Measurements from ENCODE around the gene CBR3. TPM values are rescaled to one million over a fixed set of nuclear protein-coding genes. Genes with fewer than 3 reads are reported as not detected.

The CBR3 gene
- total RNA-seq, 1 donor from 2014 or later: 3.5 TPM

GRCh38 chr21:36186081-36186480, 51.2 kb downstream of the CBR3 start:
- peak; percentile 0 for DNase-seq (ENCODE audit: low spot score)
- Mint-ChIP-seq H3K27ac (ENCODE audit: unreplicated experiment) (no peak overlapping the region), H3K27me3 (ENCODE audit: low read depth) (no peaks in the 10 kb centered on the region), H3K9me3 (ENCODE audit: low read depth) (no peaks in the 10 kb centered on the region), H3K4me1 (ENCODE audit: low read depth) (peaks cover 13% of the 10 kb centered on the region), H3K36me3 (ENCODE audit: low read depth) (peaks cover 7% of the 10 kb centered on the region), H3K4me3 (ENCODE audit: unreplicated experiment) (no peak overlapping the region)
- TF ChIP-seq CTCF (IDR thresholded peaks at IDR 0.05): no peak

DNA sequence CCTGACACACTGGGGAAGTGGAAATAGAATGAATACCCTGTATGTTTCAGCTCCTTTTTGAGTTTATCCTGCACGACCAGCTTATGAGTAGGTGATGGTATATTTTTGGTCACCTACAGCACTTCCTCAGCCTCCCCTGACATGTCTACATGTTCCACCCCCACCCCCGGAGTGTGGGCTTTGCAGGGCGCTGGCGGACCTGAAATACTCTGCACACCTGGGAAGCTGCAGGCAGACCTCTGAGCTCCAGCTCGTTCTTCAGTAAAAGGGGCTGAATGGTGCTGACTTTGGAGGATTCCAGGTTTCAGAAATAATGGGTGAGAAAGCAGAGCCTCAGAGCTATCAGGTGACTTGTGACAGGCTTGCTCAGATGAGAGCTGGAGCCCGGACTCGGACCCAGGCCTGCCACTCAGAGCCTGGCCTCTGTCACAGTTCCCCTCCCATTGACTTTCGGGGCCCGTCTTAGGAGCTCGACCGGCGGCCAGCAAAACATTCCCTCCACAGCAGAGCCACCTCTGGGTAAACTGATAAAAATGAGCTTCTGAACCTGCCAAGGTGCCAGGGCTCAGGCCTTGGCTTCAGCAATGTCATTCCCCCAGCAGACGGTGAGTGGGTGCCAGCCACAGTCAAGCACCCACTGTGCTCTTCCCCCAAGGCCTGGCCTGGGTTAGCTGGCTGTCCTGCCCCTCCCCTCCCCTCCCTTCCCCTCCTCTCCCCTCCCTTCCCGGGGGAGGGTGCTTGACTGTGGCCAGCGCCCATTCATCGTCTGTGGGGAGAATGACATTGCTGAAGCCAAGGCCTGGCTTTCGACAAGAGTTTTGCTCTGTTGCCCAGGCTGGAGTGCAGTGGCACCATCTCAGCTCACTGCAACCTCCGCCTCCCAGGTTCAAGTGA, 51.9 kb downstream of the CBR3 start:
- Mint-ChIP-seq H3K27ac (ENCODE audit: unreplicated experiment) (no peak overlapping the region), H3K4me1 (ENCODE audit: low read depth) (peaks cover 13% of the 10 kb centered on the region), H3K27me3 (ENCODE audit: low read depth) (no peaks in the 10 kb centered on the region), H3K9me3 (ENCODE audit: low read depth) (no peaks in the 10 kb centered on the region), H3K36me3 (ENCODE audit: low read depth) (peaks cover 7% of the 10 kb centered on the region), H3K4me3 (ENCODE audit: unreplicated experiment) (no peak overlapping the region)
- TF ChIP-seq CTCF (IDR thresholded peaks at IDR 0.05): no peak
- peak; percentile 37 for DNase-seq (ENCODE audit: low spot score)

GRCh38 chr21:36188081-36188681, 53.3 kb downstream of the CBR3 start:
- Mint-ChIP-seq H3K9me3 (ENCODE audit: low read depth) (no peaks in the 10 kb centered on the region), H3K27me3 (ENCODE audit: low read depth) (no peaks in the 10 kb centered on the region), H3K4me3 (ENCODE audit: unreplicated experiment) (no peak overlapping the region), H3K36me3 (ENCODE audit: low read depth) (peaks cover 7% of the 10 kb centered on the region), H3K4me1 (ENCODE audit: low read depth) (peaks cover 13% of the 10 kb centered on the region), H3K27ac (ENCODE audit: unreplicated experiment) (no peak overlapping the region)
- DNase-seq (ENCODE audit: low spot score): peak; percentile 35
- TF ChIP-seq CTCF (IDR thresholded peaks at IDR 0.05): no peak

- H3K27ac Mint-ChIP-seq (ENCODE audit: unreplicated experiment): no peak overlapping the region
- DNase-seq (ENCODE audit: low spot score): no peak
- no peak overlapping the region for H3K4me3 Mint-ChIP-seq (ENCODE audit: unreplicated experiment)
- H3K36me3 Mint-ChIP-seq (ENCODE audit: low read depth): peaks cover 7% of the 10 kb centered on the region
- peaks cover 18% of the 10 kb centered on the region for H3K4me1 Mint-ChIP-seq (ENCODE audit: low read depth)
- no peaks in the 10 kb centered on the region for H3K9me3 Mint-ChIP-seq (ENCODE audit: low read depth)
- TF ChIP-seq CTCF (IDR thresholded peaks at IDR 0.05): no peak
- H3K27me3 Mint-ChIP-seq (ENCODE audit: low read depth): no peaks in the 10 kb centered on the region
These were observed 54.1 kb downstream of the CBR3 start for GRCh38 chr21:36188937-36189336.

DNA sequence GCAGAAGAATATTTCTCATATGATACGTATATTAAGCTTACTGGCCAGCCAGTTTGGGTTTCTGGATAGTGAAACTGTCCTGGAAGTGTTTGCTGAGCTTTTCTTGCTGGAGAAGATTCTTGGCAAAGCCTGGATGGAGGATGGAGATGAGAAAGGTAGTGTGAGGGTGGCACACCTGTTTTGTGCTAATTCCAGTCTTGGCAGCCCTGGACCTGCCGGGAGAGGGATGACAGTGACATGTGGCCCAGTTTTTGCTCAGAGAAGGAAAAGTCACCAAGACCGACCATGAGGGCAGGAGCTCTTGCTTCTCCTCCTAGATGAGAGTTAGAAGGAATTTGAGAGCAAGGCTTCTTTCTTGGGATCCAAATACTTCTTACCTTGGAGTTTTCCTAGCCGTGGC, 55.9 kb downstream of the CBR3 start:
- no peak for TF ChIP-seq CTCF (IDR thresholded peaks at IDR 0.05)
- H3K36me3 Mint-ChIP-seq (ENCODE audit: low read depth): peaks cover 5% of the 10 kb centered on the region
- no peak for DNase-seq (ENCODE audit: low spot score)
- peaks cover 18% of the 10 kb centered on the region for H3K4me1 Mint-ChIP-seq (ENCODE audit: low read depth)
- no peaks in the 10 kb centered on the region for H3K9me3 Mint-ChIP-seq (ENCODE audit: low read depth)
- H3K27ac Mint-ChIP-seq (ENCODE audit: unreplicated experiment): no peak overlapping the region
- H3K4me3 Mint-ChIP-seq (ENCODE audit: unreplicated experiment): no peak overlapping the region
- H3K27me3 Mint-ChIP-seq (ENCODE audit: low read depth): no peaks in the 10 kb centered on the region
